Neural progenitor cell (in vitro differentiated cells): ENCODE data around the gene CEMIP2. TPM values are rescaled to one million over a fixed set of nuclear protein-coding genes. Genes with fewer than 3 reads are reported as not detected.
"Not testable (repeated sequence)": the region's sequence is repeated elsewhere in the genome, so short reads cannot be mapped to it uniquely, and the experiment has no call there.

ENCODE experiments used
- DNase-seq: peaks from one replicate; pipeline ENCODE4 v3.0.0-alpha.2; 2016; ENCODE audit warnings: low spot score
- H2AFZ ChIP-seq: fragments of 200-600 bp; sonication (generic); replicated peaks from 2 replicates; pipeline ENCODE4 v1.6.1; 2016; ENCODE audit warnings: antibody characterized with exemption
- H3F3A ChIP-seq: fragments of 200-600 bp; sonication (generic); 2 replicates; pipeline ENCODE4 v1.6.1; 2016; ENCODE audit warnings: antibody characterized with exemption, low read depth
- H3K27ac ChIP-seq: fragments of 200-600 bp; sonication (generic); 2 replicates; pipeline ENCODE4 v1.5.1; 2016; ENCODE audit warnings: mild to moderate bottlenecking
- H3K27me3 ChIP-seq: fragments of 200-600 bp; sonication (generic); 2 replicates; pipeline ENCODE4 v1.6.1; 2016; ENCODE audit warnings: mild to moderate bottlenecking, moderate library complexity
- H3K36me3 ChIP-seq: fragments of 200-600 bp; sonication (generic); 2 replicates; pipeline ENCODE4 v1.5.1; 2016
- H3K4me1 ChIP-seq: fragments of 200-600 bp; sonication (generic); 2 replicates; pipeline ENCODE4 v1.6.1; 2016; ENCODE audit warnings: mixed run types
- H3K4me2 ChIP-seq: fragments of 200-600 bp; sonication (generic); 2 replicates; pipeline ENCODE4 v1.6.1; 2016
- H3K4me3 ChIP-seq: fragments of 200-600 bp; sonication (generic); 2 replicates; pipeline ENCODE4 v1.5.1; 2016
- H3K79me2 ChIP-seq: fragments of 200-600 bp; sonication (generic); 2 replicates; pipeline ENCODE4 v1.6.1; 2016; ENCODE audit warnings: low read depth
- H3K9ac ChIP-seq: fragments of 200-600 bp; sonication (generic); 2 replicates; pipeline ENCODE4 v1.6.1; 2016
- H3K9me3 ChIP-seq: fragments of 200-600 bp; sonication (generic); 2 replicates; pipeline ENCODE4 v1.5.1; 2016; ENCODE audit warnings: low read depth
- H4K20me1 ChIP-seq: fragments of 200-600 bp; sonication (generic); 2 replicates; pipeline ENCODE4 v1.6.1; 2016; ENCODE audit warnings: low read depth
- H3K27ac Mint-ChIP-seq: 3 replicates; pipeline ENCODE4 v1.8.0; 2021; ENCODE audit warnings: mixed read lengths
- H3K27me3 Mint-ChIP-seq: 2 replicates; pipeline ENCODE4 v1.8.0; 2022; ENCODE audit warnings: low read depth, mild to moderate bottlenecking, inconsistent platforms, moderate library complexity, mixed read lengths; ENCODE audit not compliant: insufficient read depth
- H3K36me3 Mint-ChIP-seq: 3 replicates; pipeline ENCODE4 v1.8.0; 2021; ENCODE audit warnings: mixed read lengths
- H3K4me1 Mint-ChIP-seq: 3 replicates; pipeline ENCODE4 v1.8.0; 2021; ENCODE audit warnings: mixed read lengths
- H3K4me3 Mint-ChIP-seq: 3 replicates; pipeline ENCODE4 v1.8.0; 2021; ENCODE audit warnings: mild to moderate bottlenecking, moderate library complexity, mixed read lengths
- H3K9me3 Mint-ChIP-seq: 3 replicates; pipeline ENCODE4 v1.8.0; 2020; ENCODE audit warnings: mixed read lengths
- CTCF ChIP-seq: fragments of 200-600 bp; sonication (generic); IDR thresholded peaks from 2 replicates; pipeline ENCODE4 v1.5.1; 2017; ENCODE audit warnings: antibody characterized with exemption, mild to moderate bottlenecking
- EZH2 ChIP-seq: fragments of 200-600 bp; sonication (generic); IDR thresholded peaks from 2 replicates; pipeline ENCODE4 v1.6.1; 2017; ENCODE audit warnings: antibody characterized with exemption, mild to moderate bottlenecking, moderate library complexity
- EZH2phosphoT487 ChIP-seq: fragments of 200-600 bp; sonication (generic); IDR thresholded peaks from 2 replicates; pipeline ENCODE4 v1.6.1; 2017; ENCODE audit warnings: antibody characterized with exemption
- total RNA-seq: library from RNA; depleted of rRNA; stranded (reverse); fragments of >200 nt; gene quantifications from 2 replicates; pipeline ENCODE4 v1.2.3, GENCODE V29; 2015; ENCODE audit warnings: low replicate concordance

The CEMIP2 gene
- total RNA-seq, 1 donor from 2014 or later: 218 TPM

DNA sequence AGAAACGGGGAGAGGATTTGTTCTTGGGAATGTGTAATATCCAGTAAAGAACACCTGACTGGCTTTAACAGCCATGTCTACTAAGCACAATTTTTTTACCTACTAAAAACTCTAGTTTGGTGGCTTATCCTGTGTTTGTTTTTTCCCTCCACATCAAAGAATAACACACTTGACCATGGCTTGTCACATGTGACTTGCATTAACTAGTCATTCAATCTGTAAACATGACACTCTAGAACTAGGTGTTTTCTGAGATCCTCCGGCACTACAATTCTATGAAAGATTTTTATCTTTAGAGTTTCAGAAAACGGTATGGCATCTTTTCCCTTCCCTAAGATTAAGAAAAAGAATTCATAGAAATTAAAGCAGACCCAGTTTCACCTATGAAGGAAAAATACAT lies 103.7 kb downstream of the CEMIP2 start:
- H3K9me3 Mint-ChIP-seq: no peaks in the 10 kb centered on the region
- H3K9ac ChIP-seq: no peak overlapping the region
- no peaks in the 10 kb centered on the region for H3K9me3 ChIP-seq
- H3K27ac Mint-ChIP-seq: no peak overlapping the region
- H3K36me3 Mint-ChIP-seq: no peaks in the 10 kb centered on the region
- H3K27me3 ChIP-seq: no peaks in the 10 kb centered on the region
- no peaks in the 10 kb centered on the region for H3K36me3 ChIP-seq
- no peak overlapping the region for H3K4me2 ChIP-seq
- H3K4me1 ChIP-seq: peaks cover 17% of the 10 kb centered on the region
- H2AFZ ChIP-seq: no peak overlapping the region
- no peaks in the 10 kb centered on the region for H4K20me1 ChIP-seq
- TF ChIP-seq EZH2 (no peak), CTCF (no peak)
- no peaks in the 10 kb centered on the region for H3K79me2 ChIP-seq
- no peaks in the 10 kb centered on the region for H3K27me3 Mint-ChIP-seq
- H3K4me3 Mint-ChIP-seq: no peak overlapping the region
- DNase-seq: no peak
- no peak overlapping the region for H3K27ac ChIP-seq
- H3K4me3 ChIP-seq: no peak overlapping the region
- H3F3A ChIP-seq: peaks cover 5% of the 10 kb centered on the region
- H3K4me1 Mint-ChIP-seq: peaks cover 7% of the 10 kb centered on the region

- Histone ChIP-seq H3K9me3 (no peaks in the 10 kb centered on the region), H3K4me3 (no peak overlapping the region), H3K36me3 (no peaks in the 10 kb centered on the region), H3K79me2 (no peaks in the 10 kb centered on the region), H3K27ac (no peak overlapping the region), H4K20me1 (no peaks in the 10 kb centered on the region), H3K9ac (no peak overlapping the region), H2AFZ (peak overlapping the region; percentile 83), H3K4me1 (peaks cover 17% of the 10 kb centered on the region), H3K27me3 (no peaks in the 10 kb centered on the region), H3F3A (peaks cover 5% of the 10 kb centered on the region), H3K4me2 (peak overlapping the region; percentile 2)
- H3K4me1 Mint-ChIP-seq: peaks cover 7% of the 10 kb centered on the region
- DNase-seq: peak; percentile 19
- H3K4me3 Mint-ChIP-seq: no peak overlapping the region
- no peaks in the 10 kb centered on the region for H3K9me3 Mint-ChIP-seq
- H3K36me3 Mint-ChIP-seq: no peaks in the 10 kb centered on the region
- H3K27ac Mint-ChIP-seq: no peak overlapping the region
- no peaks in the 10 kb centered on the region for H3K27me3 Mint-ChIP-seq
- no peak for TF ChIP-seq EZH2
- no peak for TF ChIP-seq EZH2phosphoT487
These were observed 104.3 kb downstream of the CEMIP2 start for GRCh38 chr9:71663931-71664459.

DNA sequence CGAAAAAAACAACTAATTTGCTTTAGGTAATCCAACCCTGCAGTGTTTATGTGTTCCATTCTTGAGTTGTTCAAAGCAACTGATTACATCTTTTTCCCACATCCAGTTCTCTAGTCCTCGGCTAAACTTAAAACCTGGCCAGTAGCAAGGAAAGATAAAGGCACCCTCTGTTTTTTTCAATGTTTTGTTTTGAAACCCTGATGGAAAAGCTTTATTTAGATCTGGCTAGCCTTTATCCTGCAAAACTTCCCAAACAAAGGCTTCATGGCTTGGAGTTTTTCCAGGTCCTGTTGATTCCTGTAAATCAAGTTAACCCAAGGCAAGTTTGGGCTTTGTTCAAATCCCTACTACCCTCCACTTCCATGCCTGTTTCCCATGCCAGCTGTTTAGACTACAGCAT lies 105.1 kb downstream of the CEMIP2 start:
- TF ChIP-seq EZH2phosphoT487: no peak
- no peak for TF ChIP-seq EZH2
- no peak for TF ChIP-seq CTCF
- Histone ChIP-seq H3K79me2 (no peaks in the 10 kb centered on the region), H3F3A (peaks cover 5% of the 10 kb centered on the region), H3K9ac (no peak overlapping the region), H3K4me2 (peak overlapping the region; percentile 2), H2AFZ (peak overlapping the region; percentile 83), H3K27ac (peak overlapping the region; percentile 1), H3K27me3 (no peaks in the 10 kb centered on the region), H3K9me3 (no peaks in the 10 kb centered on the region), H4K20me1 (no peaks in the 10 kb centered on the region), H3K4me1 (peaks cover 17% of the 10 kb centered on the region), H3K36me3 (no peaks in the 10 kb centered on the region), H3K4me3 (no peak overlapping the region)
- no peak for DNase-seq
- Mint-ChIP-seq H3K27me3 (no peaks in the 10 kb centered on the region), H3K27ac (no peak overlapping the region), H3K4me3 (no peak overlapping the region), H3K36me3 (no peaks in the 10 kb centered on the region), H3K4me1 (peaks cover 7% of the 10 kb centered on the region), H3K9me3 (no peaks in the 10 kb centered on the region)

DNA sequence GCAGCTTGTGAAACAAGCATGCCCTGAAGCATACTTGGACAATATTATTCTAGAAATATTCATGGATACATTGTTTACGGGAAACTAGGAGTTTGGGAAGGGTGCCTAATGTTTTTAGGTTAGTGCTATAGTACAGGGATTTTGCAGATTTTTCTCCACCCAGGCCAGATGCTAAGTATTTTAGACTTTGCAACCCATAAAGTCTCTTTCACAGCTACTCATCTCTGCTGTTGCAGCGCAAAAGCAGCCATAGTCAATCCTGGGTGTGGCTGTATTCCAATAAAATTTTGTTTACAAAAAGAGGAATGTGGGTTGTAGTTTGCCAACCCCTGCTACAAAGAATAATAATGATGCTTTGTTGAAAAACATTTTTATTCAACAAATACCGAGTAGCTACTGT lies 106.2 kb downstream of the CEMIP2 start:
- Histone ChIP-seq H3K9me3 (no peaks in the 10 kb centered on the region), H3K27me3 (no peaks in the 10 kb centered on the region), H3K36me3 (no peaks in the 10 kb centered on the region), H3K4me2 (no peak overlapping the region), H3K9ac (no peak overlapping the region), H3K79me2 (no peaks in the 10 kb centered on the region), H2AFZ (no peak overlapping the region), H3K4me3 (no peak overlapping the region), H3K4me1 (peaks cover 17% of the 10 kb centered on the region), H4K20me1 (no peaks in the 10 kb centered on the region), H3F3A (peaks cover 5% of the 10 kb centered on the region), H3K27ac (no peak overlapping the region)
- no peak for DNase-seq
- H3K36me3 Mint-ChIP-seq: no peaks in the 10 kb centered on the region
- H3K4me1 Mint-ChIP-seq: peaks cover 7% of the 10 kb centered on the region
- no peak overlapping the region for H3K4me3 Mint-ChIP-seq
- H3K9me3 Mint-ChIP-seq: peaks cover 4% of the 10 kb centered on the region
- no peaks in the 10 kb centered on the region for H3K27me3 Mint-ChIP-seq
- no peak overlapping the region for H3K27ac Mint-ChIP-seq
- no peak for TF ChIP-seq EZH2phosphoT487
- TF ChIP-seq CTCF: no peak
- no peak for TF ChIP-seq EZH2

- not testable (repeated sequence) for H3K27ac Mint-ChIP-seq, H3K9me3 Mint-ChIP-seq, H3F3A ChIP-seq, H2AFZ ChIP-seq, H3K36me3 ChIP-seq, H3K4me3 ChIP-seq, H3K9ac ChIP-seq, H3K36me3 Mint-ChIP-seq, H3K27me3 Mint-ChIP-seq, H3K9me3 ChIP-seq, H3K4me3 Mint-ChIP-seq, H3K27ac ChIP-seq, H3K79me2 ChIP-seq, H3K4me1 ChIP-seq, H4K20me1 ChIP-seq, DNase-seq, H3K4me2 ChIP-seq, H3K27me3 ChIP-seq, H3K4me1 Mint-ChIP-seq
These were observed 111.0 kb downstream of the CEMIP2 start for GRCh38 chr9:71657276-71657675.
